ENCODE results near the gene MBD5. TPM values are rescaled to one million over a fixed set of nuclear protein-coding genes. Genes with fewer than 3 reads are reported as not detected.

The MBD5 gene
- total and polyA plus RNA-seq, 4 donors = 5.7 to 140 (median 21.2) TPM

GRCh38 chr2:148259674-148260073, 238.8 kb downstream of the MBD5 start:
- Histone ChIP-seq H3K36me3 (ENCODE audit: control insufficient read depth in 4 of 4, insufficient read depth in 4 of 4, low read length in 4 of 4) (peaks cover 0 to 20% (median 2%) of the 10 kb centered on the region in 4 donors), H3K27ac (ENCODE audit: low read depth in 1 of 2, low read length in 1 of 2) (no peak overlapping the region), H3K9me3 (ENCODE audit: control insufficient read depth in 4 of 4, insufficient read depth in 3 of 4, low read length in 3 of 4) (peaks cover 0 to 9% (median 3%) of the 10 kb centered on the region in 4 donors), H3K27me3 (ENCODE audit: control insufficient read depth in 3 of 3, insufficient read depth in 3 of 3, low read length in 2 of 3) (no peaks in the 10 kb centered on the region), H3K4me3 (no peak overlapping the region), H3K4me1 (ENCODE audit: control insufficient read depth in 5 of 5, insufficient read depth in 5 of 5, low read length in 5 of 5) (peaks cover 0 to 2% (median 0%) of the 10 kb centered on the region in 5 donors), H3K9ac (ENCODE audit: insufficient read depth in 1 of 2, low read length in 2 of 2) (no peak overlapping the region)
- no peak for TF ChIP-seq CTCF (IDR thresholded peaks at IDR 0.05; ENCODE audit: control extremely low read depth, extremely low read depth)
- ATAC-seq (ENCODE audit: insufficient read depth, low FRiP score) (no peak), DNase-seq (peak in 1 of 3 donors; percentile 21)
- 86 to 87% methylated on average over 6 of the region's 6 CpGs for WGBS, 2 donors

DNA sequence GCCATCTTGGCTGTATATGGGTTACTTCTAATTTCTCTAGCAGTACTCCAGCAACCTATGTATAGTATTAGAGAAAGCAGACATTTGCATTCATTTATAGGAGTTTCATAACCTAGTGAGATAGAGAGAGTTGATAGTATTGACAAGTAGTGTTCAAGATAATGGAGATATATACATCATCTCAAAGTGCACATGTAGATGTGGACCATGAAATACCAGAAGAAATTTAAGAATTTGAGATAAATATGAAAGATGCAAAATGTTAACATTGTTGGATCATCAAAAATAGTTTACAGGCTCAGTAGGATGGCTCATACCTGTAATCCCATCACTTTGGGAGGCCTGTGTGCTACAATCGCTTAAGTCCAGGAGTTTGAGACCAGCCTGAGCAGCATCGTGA, 243.0 kb downstream of the MBD5 start:
- ATAC-seq (ENCODE audit: insufficient read depth, low FRiP score) = no peak
- DNase-seq = no peak
- H3K27me3 ChIP-seq (ENCODE audit: control insufficient read depth in 3 of 3, insufficient read depth in 3 of 3, low read length in 2 of 3) = no peaks in the 10 kb centered on the region
- H3K4me1 ChIP-seq (ENCODE audit: control insufficient read depth in 5 of 5, insufficient read depth in 5 of 5, low read length in 5 of 5) = no peaks in the 10 kb centered on the region
- H3K36me3 ChIP-seq (ENCODE audit: control insufficient read depth in 4 of 4, insufficient read depth in 4 of 4, low read length in 4 of 4) = peaks cover 0 to 5% (median 1%) of the 10 kb centered on the region in 4 donors
- no peak overlapping the region for H3K4me3 ChIP-seq
- WGBS, 2 donors = 76 to 83% methylated on average over 2 of the region's 2 CpGs
- no peak for TF ChIP-seq CTCF (IDR thresholded peaks at IDR 0.05; ENCODE audit: control extremely low read depth, extremely low read depth)
- no peak overlapping the region for H3K9ac ChIP-seq (ENCODE audit: insufficient read depth in 1 of 2, low read length in 2 of 2)
- peaks cover 0 to 2% (median under 1%) of the 10 kb centered on the region in 4 donors for H3K9me3 ChIP-seq (ENCODE audit: control insufficient read depth in 4 of 4, insufficient read depth in 3 of 4, low read length in 3 of 4)
- no peak overlapping the region for H3K27ac ChIP-seq (ENCODE audit: low read depth in 1 of 2, low read length in 1 of 2)

- TF ChIP-seq CTCF (IDR thresholded peaks at IDR 0.05; ENCODE audit: control extremely low read depth, extremely low read depth) = no peak
- H3K27me3 ChIP-seq (ENCODE audit: control insufficient read depth in 3 of 3, insufficient read depth in 3 of 3, low read length in 2 of 3) = no peaks in the 10 kb centered on the region
- no peak for ATAC-seq (ENCODE audit: insufficient read depth, low FRiP score)
Measured at GRCh38 chr2:148273158-148273691, 252.3 kb downstream of the MBD5 start.

GRCh38 chr2:148279216-148279615, 258.3 kb downstream of the MBD5 start:
- TF ChIP-seq CTCF (IDR thresholded peaks at IDR 0.05; ENCODE audit: control extremely low read depth, extremely low read depth) = no peak
- Histone ChIP-seq H3K4me1 (ENCODE audit: control insufficient read depth in 5 of 5, insufficient read depth in 5 of 5, low read length in 5 of 5) (peaks cover 0 to 7% (median 0%) of the 10 kb centered on the region in 5 donors), H3K27ac (ENCODE audit: low read depth in 1 of 2, low read length in 1 of 2) (no peak overlapping the region), H3K27me3 (ENCODE audit: control insufficient read depth in 3 of 3, insufficient read depth in 3 of 3, low read length in 2 of 3) (no peaks in the 10 kb centered on the region), H3K4me3 (no peak overlapping the region), H3K36me3 (ENCODE audit: control insufficient read depth in 4 of 4, insufficient read depth in 4 of 4, low read length in 4 of 4) (peaks cover 0 to 1% (median 0%) of the 10 kb centered on the region in 4 donors), H3K9ac (ENCODE audit: insufficient read depth in 1 of 2, low read length in 2 of 2) (no peak overlapping the region), H3K9me3 (ENCODE audit: control insufficient read depth in 4 of 4, insufficient read depth in 3 of 4, low read length in 3 of 4) (no peaks in the 10 kb centered on the region)
- 90 to 91% methylated on average over 3 of the region's 3 CpGs for WGBS, 2 donors
- ATAC-seq (ENCODE audit: insufficient read depth, low FRiP score) = no peak
- DNase-seq = no peak

More at GRCh38 chr2:148273158-148273691, 252.3 kb downstream of the MBD5 start:
- no peak overlapping the region for H3K4me3 ChIP-seq
- WGBS, 2 donors = 59 to 62% methylated on average over 4 of the region's 4 CpGs
- H3K27ac ChIP-seq (ENCODE audit: low read depth in 1 of 2, low read length in 1 of 2) = no peak overlapping the region
- H3K9me3 ChIP-seq (ENCODE audit: control insufficient read depth in 4 of 4, insufficient read depth in 3 of 4, low read length in 3 of 4) = no peaks in the 10 kb centered on the region
- H3K9ac ChIP-seq (ENCODE audit: insufficient read depth in 1 of 2, low read length in 2 of 2) = no peak overlapping the region
- H3K36me3 ChIP-seq (ENCODE audit: control insufficient read depth in 4 of 4, insufficient read depth in 4 of 4, low read length in 4 of 4) = peaks cover 0 to 6% (median under 1%) of the 10 kb centered on the region in 4 donors
- H3K4me1 ChIP-seq (ENCODE audit: control insufficient read depth in 5 of 5, insufficient read depth in 5 of 5, low read length in 5 of 5) = no peaks in the 10 kb centered on the region
- DNase-seq = no peak
